HG03378 (cell line): ENCODE measurements around the gene SH3D21.

ENCODE experiments used
- ATAC-seq: cut with Tn5 transposase; IDR thresholded peaks from one replicate; pipeline ENCODE4 v1.9.1; 2021; ENCODE audit warnings: mild to moderate bottlenecking, moderate library complexity; ENCODE audit not compliant: unreplicated experiment

Gene SH3D21

DNA sequence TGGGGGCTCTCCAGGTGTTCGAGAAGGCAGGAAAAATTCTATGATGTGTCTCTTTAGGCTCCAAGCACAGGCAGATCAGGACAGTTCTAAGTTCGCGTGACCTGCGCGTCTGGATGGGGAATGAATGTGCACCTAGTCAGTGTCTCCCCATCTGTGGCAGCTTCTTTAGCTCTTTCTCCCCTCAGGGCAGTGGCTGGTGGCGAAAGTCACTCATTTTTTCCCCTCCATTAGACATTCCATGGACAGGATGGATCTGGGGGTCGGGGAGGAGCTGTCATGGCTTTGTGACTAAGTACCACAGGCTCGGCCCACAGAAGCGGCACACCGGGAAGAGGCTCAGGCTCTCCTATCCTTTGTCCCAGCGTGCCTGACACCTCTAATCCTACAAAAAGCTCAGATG is 48.3 kb downstream of the SH3D21 start:
- no peak for ATAC-seq

DNA sequence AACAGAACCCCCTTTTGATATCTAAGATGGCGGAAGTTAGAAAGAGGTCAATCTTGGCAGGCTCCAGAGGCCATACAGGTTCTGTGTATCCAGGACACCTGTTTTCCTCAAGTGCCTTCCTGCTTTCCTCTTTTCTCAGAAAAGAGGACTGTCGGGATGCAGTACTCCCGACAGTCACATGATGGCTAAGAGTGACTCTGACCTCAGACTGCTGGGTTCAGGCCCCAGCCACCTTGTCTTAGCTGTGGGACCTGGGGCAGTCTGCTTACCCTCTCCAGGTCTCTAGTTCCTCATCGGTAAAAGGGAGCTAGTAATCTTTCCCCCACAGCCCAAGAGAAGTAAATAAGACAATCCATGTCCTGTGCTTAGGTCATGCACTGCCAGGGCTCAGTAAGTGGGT is 49.6 kb downstream of the SH3D21 start:
- ATAC-seq, result no peak

DNA sequence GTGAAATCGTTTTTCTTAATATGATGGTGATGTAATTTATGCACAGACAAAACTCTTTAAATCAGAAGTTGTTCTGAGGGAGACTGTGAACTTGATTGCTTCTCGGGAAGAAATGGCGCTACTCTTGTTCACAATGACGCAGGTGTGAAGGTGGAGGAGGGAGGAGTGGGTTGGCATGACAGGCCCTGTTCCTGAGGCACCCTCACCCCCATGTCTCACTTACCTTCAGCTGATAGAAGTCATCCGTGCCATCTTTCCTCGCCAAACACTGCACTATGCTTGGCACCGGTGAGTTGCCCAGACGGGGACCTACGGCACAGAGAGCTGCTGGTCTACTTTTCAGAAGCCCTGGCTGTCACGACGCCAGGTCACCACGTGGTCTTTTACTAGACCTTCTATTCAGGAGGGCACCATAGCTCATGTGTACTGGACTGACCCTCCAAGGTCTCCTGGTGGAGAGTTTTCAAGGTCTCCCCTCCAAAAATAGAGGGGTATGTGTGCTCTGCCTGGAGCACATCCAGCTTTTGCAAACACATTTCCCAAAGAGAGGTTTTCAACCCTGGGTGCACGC is 52.4 kb downstream of the SH3D21 start:
- ATAC-seq, result no peak

DNA sequence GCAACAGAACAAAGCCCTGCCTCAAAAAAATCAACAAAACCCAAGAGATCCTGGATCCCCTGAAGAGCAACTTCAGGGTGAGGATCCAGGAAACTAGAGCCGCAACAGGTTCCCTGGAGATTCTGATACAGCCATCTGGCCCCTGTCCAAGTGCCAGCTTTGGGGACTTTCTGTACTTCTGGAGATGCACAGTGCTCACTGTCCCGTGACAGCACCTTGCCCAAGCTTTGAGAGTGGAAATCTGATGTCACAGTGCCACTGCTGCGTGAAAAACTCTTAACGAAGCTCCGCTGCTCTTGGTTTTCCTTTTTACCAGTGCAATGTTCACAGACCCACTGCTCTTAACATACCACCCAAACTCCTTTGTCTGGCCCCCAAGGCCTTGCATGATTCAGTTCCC is 53.2 kb downstream of the SH3D21 start:
- no peak for ATAC-seq

DNA sequence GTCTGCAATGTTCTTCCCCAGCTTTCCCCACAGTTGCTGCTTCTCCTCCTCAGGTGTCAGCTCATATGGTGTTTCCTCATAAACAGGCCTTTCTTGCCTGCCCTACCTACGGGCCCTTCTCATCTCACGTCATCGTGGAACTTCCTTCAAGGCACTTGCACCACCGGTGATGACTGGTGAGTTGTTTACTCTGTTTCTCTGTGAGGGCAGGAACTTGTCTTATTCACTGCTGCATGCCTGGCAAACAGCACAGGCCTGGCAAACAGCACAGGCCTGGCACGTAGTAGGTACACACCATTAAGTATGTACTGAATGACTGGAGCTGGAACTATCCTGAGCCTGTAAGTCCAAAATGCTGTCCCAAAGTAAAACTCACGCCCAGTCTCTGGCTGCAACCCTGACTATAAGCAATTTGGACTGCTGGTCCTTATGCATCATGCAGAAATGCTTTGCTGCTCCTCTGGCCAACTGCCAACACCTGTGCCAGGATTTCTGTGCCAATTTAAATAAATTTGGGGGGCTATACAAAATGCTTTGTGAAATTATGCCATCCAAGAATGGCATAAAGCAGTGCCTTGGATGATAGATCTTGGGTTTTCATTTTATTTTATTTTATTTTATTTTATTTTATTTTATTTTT is 53.9 kb downstream of the SH3D21 start:
- no peak for ATAC-seq

DNA sequence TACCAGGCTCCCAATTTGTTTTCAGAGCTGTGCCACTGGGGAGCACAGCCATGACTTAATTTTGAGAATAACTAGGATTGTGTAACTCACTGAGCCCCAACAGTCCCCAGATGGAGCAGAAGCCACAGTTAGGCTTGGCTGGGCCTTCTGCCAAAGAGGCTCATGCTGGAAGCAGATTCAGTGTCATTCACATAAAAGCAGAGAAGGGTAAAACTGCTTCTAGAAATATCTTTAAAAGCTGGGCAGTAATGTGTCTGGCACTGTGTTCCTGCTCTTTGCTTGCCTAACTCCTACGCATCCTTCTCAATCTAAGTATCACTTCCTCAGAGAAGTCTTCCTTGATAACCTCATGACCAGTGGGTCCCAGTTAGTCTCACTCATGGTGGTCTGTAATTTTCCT is 59.2 kb downstream of the SH3D21 start:
- ATAC-seq, result no peak

DNA sequence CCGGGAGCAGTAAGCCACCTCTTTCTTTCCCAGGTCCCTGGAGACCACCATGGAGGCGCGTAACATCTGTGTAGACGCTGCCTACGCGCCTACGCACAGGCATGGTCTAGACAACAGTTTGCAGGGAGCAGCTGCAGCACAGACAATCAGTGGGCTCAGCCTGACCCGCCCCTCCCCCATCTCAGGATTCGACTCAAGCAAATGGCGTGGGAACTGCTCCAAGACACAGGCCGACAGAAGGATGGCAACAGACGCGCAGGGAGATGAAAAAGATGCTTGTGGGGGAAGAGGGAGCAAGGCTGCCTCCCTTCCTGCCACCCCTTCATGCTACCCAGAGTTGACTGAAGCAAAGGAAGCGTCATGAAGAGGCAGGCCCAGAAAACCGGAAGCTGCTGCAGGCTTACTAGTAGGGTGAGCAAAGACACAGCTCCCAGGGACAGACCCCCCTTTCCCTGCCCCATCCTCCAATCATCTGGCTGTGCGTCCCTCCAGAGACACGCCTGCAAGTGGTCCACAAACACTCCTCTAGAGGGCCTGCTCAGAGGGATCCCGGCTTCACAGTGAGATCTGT is 60.0 kb downstream of the SH3D21 start:
- ATAC-seq, result no peak

DNA sequence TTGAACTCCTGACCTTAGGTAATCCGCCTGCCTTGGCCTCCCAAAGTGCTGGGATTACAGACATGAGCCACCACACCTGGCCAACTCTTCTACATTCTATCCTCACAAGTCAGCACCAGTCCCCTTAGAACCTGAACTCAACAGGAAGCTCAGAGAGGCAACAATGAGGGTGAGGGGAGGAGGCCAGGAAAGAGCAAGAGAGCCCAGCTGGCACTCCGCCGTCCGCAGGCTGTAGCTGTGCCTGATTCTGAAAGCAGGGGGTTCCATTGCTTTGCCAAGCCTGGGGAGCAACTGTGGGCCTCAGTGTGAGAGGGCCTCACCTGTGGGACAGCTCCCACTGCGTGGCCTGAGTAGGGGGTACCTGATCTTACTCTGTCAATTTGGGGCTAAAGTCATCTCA is 60.9 kb downstream of the SH3D21 start:
- ATAC-seq, result no peak

DNA sequence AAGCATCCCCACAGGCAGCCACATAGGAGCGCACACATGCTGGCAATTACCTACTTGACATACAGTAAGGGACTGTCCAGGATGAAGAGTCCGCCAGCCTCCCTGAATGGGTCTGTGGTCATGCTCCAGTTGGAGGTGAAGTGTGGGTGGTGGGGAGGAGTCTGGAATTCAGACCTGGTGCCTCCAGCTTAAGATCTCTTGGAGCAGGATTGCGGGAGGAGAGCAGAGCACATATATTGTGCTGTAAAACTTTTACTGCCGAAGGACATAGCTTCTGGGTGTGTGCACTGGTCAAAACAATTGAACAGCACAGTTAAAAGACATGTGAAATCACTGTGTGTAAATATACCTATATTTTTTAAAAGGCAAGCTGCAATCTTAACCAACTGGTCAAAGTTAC is 61.6 kb downstream of the SH3D21 start:
- no peak for ATAC-seq

DNA sequence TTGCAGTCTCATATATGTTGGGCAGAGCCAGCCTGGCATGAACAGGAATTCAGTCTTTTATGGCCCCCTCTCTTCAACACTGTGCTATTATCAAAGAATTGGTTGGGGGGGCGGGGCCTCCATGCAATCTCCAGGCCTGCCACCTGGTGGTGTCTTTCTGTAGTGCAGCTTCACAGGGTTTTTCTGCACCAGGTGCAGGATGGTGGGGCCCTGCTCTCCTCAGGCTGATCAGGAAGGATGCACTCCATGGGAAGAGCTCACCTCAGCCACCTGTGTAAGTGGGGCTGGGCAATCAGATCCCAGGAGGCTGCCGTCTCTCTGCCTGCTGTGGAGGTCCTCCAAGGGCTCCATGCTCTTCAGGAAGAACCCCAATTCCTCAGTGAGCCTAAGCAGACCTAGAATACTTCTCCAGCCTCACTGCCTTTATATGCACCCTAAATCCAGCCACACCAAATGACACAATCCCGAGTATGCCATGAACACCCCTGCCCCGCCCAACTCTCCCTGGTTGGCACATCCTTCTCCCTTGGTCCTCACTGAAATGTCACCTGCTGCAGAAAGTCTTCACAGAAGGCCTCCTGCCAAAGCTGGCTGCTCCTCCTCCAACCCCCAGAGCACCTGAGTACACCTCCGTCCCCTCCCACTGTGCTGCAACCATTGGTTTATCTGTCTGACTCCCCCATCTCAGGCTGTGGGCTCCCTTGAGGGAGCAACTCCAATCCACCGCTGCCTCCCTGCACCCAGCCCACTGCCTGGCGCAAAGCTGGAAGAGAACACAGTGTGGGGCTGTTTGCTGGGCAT is 63.1 kb downstream of the SH3D21 start:
- no peak for ATAC-seq
